Measurements from ENCODE around the gene ZDHHC20. TPM values are rescaled to one million over a fixed set of nuclear protein-coding genes. Genes with fewer than 3 reads are reported as not detected.

The ZDHHC20 gene
- total RNA-seq, 1 experiment from 2014 or later, result 90.6 TPM

DNA sequence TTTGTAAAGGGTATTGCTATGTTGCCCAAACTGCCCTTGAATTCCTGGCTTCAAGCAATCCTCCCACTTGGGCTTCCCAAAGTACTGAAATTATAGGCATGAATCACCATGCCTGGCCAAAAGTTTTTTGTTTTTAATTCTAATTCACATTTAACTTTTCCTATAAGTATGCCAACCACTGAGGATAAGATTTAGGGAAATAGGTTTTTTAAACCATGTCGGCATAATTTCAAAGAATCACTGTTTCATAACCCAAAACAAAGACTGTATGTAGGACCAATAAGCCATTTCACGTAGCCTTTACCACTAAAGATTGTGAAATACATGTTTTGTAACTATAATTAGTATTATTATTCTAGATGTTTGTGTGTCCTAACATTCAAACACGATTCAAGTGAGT lies 8.2 kb downstream of the ZDHHC20 start:
- H3K9me3 Mint-ChIP-seq (ENCODE audit: low read depth, unreplicated experiment), result no peaks in the 10 kb centered on the region
- H3K36me3 Mint-ChIP-seq (ENCODE audit: insufficient read depth, unreplicated experiment), result peaks cover 9% of the 10 kb centered on the region
- no peak for DNase-seq
- intact Hi-C loops (cut with micrococcal nuclease; ENCODE audit: unreplicated experiment), result no loop called here
- CTCF ChIA-PET, result no interaction called here
- H3K4me1 Mint-ChIP-seq (ENCODE audit: low read depth, unreplicated experiment), result peaks cover 21% of the 10 kb centered on the region
- H3K4me3 Mint-ChIP-seq (ENCODE audit: low read depth, unreplicated experiment), result no peak overlapping the region
- no peak for TF ChIP-seq CTCF (IDR thresholded peaks at IDR 0.05; ENCODE audit: unreplicated experiment)
- H3K27ac Mint-ChIP-seq (ENCODE audit: unreplicated experiment), result no peak overlapping the region
- no peaks in the 10 kb centered on the region for H3K27me3 Mint-ChIP-seq (ENCODE audit: unreplicated experiment)
- BruUV-seq (replicated peaks), result no TSS peak

DNA sequence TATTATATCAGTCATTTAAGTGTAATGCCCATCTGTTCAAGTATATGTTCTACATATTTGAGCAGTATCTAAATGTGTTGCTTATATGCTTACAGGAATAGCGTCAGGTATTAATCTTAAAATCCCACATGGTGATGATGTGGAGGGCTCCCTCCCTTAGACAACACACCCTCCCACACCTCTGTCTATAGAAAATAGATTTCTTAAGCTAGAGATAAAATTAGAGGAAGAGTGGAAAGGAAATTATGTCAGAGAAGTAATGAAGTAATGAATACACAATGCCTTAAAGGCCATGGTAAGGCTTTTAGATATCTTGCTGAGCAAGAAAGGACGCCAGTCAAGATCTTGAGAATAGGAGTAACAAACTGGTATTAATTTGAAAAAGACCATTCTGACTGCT lies 12.4 kb downstream of the ZDHHC20 start:
- Mint-ChIP-seq H3K27ac (ENCODE audit: unreplicated experiment) (peak overlapping the region; percentile 32), H3K4me3 (ENCODE audit: low read depth, unreplicated experiment) (no peak overlapping the region), H3K9me3 (ENCODE audit: low read depth, unreplicated experiment) (no peaks in the 10 kb centered on the region), H3K36me3 (ENCODE audit: insufficient read depth, unreplicated experiment) (peaks cover 17% of the 10 kb centered on the region), H3K4me1 (ENCODE audit: low read depth, unreplicated experiment) (peaks cover 38% of the 10 kb centered on the region), H3K27me3 (ENCODE audit: unreplicated experiment) (no peaks in the 10 kb centered on the region)
- CTCF ChIA-PET, result no interaction called here
- intact Hi-C loops (cut with micrococcal nuclease; ENCODE audit: unreplicated experiment), result no loop called here
- no peak for TF ChIP-seq CTCF (IDR thresholded peaks at IDR 0.05; ENCODE audit: unreplicated experiment)
- BruUV-seq (replicated peaks), result no TSS peak
- DNase-seq, result no peak

DNA sequence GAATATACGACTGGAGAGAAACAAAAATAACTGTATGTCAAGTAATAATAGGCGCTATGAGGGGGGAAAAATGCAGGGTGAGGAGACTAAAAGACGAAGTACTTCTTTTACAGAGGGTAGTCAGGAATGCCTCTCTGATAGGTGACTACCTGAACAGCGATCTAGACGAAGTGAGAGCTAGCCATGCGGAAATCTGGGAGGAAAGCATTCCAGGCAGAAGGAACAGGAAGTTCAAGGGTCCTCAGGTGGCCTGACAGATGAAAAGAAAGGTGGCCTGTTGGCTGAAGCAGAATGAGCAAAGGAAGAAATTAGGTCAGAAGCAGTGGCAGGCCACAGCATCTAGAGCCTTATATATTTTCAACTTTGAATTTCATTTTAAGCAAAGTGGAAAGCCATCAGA lies 13.3 kb downstream of the ZDHHC20 start:
- no peak for DNase-seq
- H3K4me3 Mint-ChIP-seq (ENCODE audit: low read depth, unreplicated experiment), result no peak overlapping the region
- no TSS peak for BruUV-seq (replicated peaks)
- peaks cover 38% of the 10 kb centered on the region for H3K4me1 Mint-ChIP-seq (ENCODE audit: low read depth, unreplicated experiment)
- H3K9me3 Mint-ChIP-seq (ENCODE audit: low read depth, unreplicated experiment), result no peaks in the 10 kb centered on the region
- intact Hi-C loops (cut with micrococcal nuclease; ENCODE audit: unreplicated experiment), result no loop called here
- peaks cover 17% of the 10 kb centered on the region for H3K36me3 Mint-ChIP-seq (ENCODE audit: insufficient read depth, unreplicated experiment)
- H3K27ac Mint-ChIP-seq (ENCODE audit: unreplicated experiment), result peak overlapping the region; percentile 42
- CTCF ChIA-PET, result no interaction called here
- no peak for TF ChIP-seq CTCF (IDR thresholded peaks at IDR 0.05; ENCODE audit: unreplicated experiment)
- no peaks in the 10 kb centered on the region for H3K27me3 Mint-ChIP-seq (ENCODE audit: unreplicated experiment)

DNA sequence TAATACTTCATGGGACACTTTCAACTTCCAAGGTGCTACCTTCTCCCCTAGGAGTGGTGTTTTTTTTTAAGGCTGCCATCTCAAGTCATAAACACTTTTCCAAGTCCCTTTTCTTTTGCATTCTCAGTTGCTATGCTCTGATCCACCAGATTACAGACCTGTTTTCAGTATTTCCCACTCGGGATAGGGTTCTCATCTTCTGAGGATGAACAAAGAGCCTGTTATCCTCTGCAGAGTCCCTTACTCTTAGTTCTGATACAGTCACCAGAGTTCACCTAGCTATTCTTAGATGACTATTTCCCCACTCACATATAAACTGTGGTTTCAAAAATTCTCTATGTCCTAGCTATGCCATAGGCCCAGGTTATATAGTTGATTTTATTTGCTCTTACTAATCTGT lies 15.9 kb downstream of the ZDHHC20 start:
- CTCF ChIA-PET, result no interaction called here
- peaks cover 14% of the 10 kb centered on the region for H3K36me3 Mint-ChIP-seq (ENCODE audit: insufficient read depth, unreplicated experiment)
- no TSS peak for BruUV-seq (replicated peaks)
- TF ChIP-seq CTCF (IDR thresholded peaks at IDR 0.05; ENCODE audit: unreplicated experiment), result no peak
- peaks cover 38% of the 10 kb centered on the region for H3K4me1 Mint-ChIP-seq (ENCODE audit: low read depth, unreplicated experiment)
- H3K27ac Mint-ChIP-seq (ENCODE audit: unreplicated experiment), result peak overlapping the region; percentile 66
- H3K4me3 Mint-ChIP-seq (ENCODE audit: low read depth, unreplicated experiment), result no peak overlapping the region
- no peaks in the 10 kb centered on the region for H3K27me3 Mint-ChIP-seq (ENCODE audit: unreplicated experiment)
- H3K9me3 Mint-ChIP-seq (ENCODE audit: low read depth, unreplicated experiment), result peaks cover 2% of the 10 kb centered on the region
- intact Hi-C loops (cut with micrococcal nuclease; ENCODE audit: unreplicated experiment), result no loop called here
- DNase-seq, result no peak
